Esophagus muscularis mucosa (tissue), 3 donors: ENCODE results near the gene HHIPL1.

Source experiments
- CTCF ChIP-seq, 3 experiments: fragments of 200-600 bp in 2 of 3; fragments of 450-650 bp in 1 of 3; sonication (generic) in 2 of 3; IDR thresholded peaks; one replicate each; pipeline ENCODE4 v1.5.1; 2017 to 2019; ENCODE audit warnings: antibody characterized with exemption in 3 of 3, mild to moderate bottlenecking in 2 of 3, moderate library complexity in 1 of 3
- POLR2A ChIP-seq: fragments of 450-650 bp; IDR thresholded peaks from one replicate; pipeline ENCODE4 v1.6.1; 2017; ENCODE audit warnings: antibody characterized with exemption, moderate library complexity, mild to moderate bottlenecking, low read depth
- POLR2AphosphoS5 ChIP-seq, 2 donors: sonication (generic); formaldehyde crosslinking; IDR thresholded peaks; one replicate each; pipeline ENCODE4 v1.6.1; 2017; ENCODE audit warnings: antibody characterized with exemption in 2 of 2

- no peak for TF ChIP-seq CTCF (IDR thresholded peaks at IDR 0.05)
- no peak for TF ChIP-seq POLR2AphosphoS5 (IDR thresholded peaks at IDR 0.05)
- TF ChIP-seq POLR2A = no peak
Measured at GRCh38 chr14:99632410-99633035, 12.4 kb upstream of the HHIPL1 start.
